Tibial nerve (tissue), 3 donors: ENCODE results near the gene TLE3.

Experiments
- POLR2A ChIP-seq, 2 donors: fragments of 450-650 bp; IDR thresholded peaks; one replicate each; pipeline ENCODE4 v1.6.1; 2017; ENCODE audit warnings: antibody characterized with exemption in 2 of 2, mild to moderate bottlenecking in 2 of 2, moderate library complexity in 2 of 2
- TF ChIP-seq, protein P1 (sequence below), 5 experiments: fragments of 200-600 bp in 3 of 5; fragments of 450-650 bp in 2 of 5; sonication (generic) in 3 of 5; IDR thresholded peaks; one replicate each; pipeline ENCODE4 v1.5.1; 2016 to 2019; ENCODE audit warnings: antibody characterized with exemption in 5 of 5, mild to moderate bottlenecking in 3 of 5, moderate library complexity in 2 of 5

DNA sequence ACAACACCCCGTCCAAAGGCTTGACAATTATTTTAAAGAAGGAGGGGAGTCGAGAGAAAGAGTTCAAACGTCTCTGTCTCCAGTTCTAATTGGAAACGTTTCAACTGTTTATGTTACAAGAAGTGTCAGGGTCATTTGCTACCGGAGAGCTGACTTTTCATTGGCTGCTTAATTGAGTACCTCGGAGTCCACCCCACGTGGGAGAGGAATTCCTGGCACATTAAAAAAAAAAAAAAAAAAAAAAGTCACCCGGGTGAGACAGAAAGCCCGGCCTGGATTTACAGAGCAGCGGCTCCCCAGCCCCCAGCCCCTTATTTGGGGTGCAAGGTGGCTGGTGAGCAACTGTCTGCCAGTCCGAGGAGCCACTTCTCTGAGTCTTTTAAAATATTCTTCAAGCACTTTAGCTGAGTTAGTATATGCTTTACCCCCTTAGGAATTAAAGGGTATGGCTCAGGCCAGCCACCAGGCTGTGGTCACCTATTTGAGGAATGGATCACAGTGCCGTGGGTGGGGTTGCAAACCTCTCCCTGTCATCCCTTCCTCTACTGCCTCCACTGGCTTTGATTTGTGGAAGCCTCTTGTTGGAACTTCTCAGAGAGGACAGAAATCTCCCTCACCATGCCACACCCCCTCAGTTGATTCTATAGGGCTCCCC lies 3.9 kb upstream of the TLE3 start:
- TF ChIP-seq, protein P1, sequence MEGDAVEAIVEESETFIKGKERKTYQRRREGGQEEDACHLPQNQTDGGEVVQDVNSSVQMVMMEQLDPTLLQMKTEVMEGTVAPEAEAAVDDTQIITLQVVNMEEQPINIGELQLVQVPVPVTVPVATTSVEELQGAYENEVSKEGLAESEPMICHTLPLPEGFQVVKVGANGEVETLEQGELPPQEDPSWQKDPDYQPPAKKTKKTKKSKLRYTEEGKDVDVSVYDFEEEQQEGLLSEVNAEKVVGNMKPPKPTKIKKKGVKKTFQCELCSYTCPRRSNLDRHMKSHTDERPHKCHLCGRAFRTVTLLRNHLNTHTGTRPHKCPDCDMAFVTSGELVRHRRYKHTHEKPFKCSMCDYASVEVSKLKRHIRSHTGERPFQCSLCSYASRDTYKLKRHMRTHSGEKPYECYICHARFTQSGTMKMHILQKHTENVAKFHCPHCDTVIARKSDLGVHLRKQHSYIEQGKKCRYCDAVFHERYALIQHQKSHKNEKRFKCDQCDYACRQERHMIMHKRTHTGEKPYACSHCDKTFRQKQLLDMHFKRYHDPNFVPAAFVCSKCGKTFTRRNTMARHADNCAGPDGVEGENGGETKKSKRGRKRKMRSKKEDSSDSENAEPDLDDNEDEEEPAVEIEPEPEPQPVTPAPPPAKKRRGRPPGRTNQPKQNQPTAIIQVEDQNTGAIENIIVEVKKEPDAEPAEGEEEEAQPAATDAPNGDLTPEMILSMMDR (IDR thresholded peaks at IDR 0.05) = peak in 2 of 5 experiments; percentile 3 to 16
- TF ChIP-seq POLR2A (IDR thresholded peaks at IDR 0.05) = no peak
